SK-N-SH (cell line): ENCODE measurements around the gene ETV6.

Experiments used
- FOXJ3 ChIP-seq: sonication (generic); formaldehyde crosslinking; IDR thresholded peaks from 2 replicates; pipeline ENCODE4 v1.5.1; 2020; ENCODE audit warnings: mild to moderate bottlenecking, missing genetic modification reagents
- FOXM1 ChIP-seq: IDR thresholded peaks from 2 replicates; pipeline ENCODE4 v1.4.0; 2012; ENCODE audit warnings: low read depth, mild to moderate bottlenecking
- JUND ChIP-seq: IDR thresholded peaks from 2 replicates; pipeline ENCODE4 v1.4.0; 2012
- POLR2AphosphoS5 ChIP-seq: IDR thresholded peaks from 2 replicates; pipeline ENCODE4 v1.6.1; 2012; ENCODE audit warnings: low read depth, low read length
- RFX5 ChIP-seq: IDR thresholded peaks from 2 replicates; pipeline ENCODE4 v1.6.1; 2012; ENCODE audit warnings: mild to moderate bottlenecking, improper control_type of control experiment, low read length
- RXRA ChIP-seq: IDR thresholded peaks from 2 replicates; pipeline ENCODE4 v1.4.0; 2012; ENCODE audit warnings: low read depth, mild to moderate bottlenecking, borderline replicate concordance
- SIN3A ChIP-seq: IDR thresholded peaks from 2 replicates; pipeline ENCODE4 v1.6.1; 2012; ENCODE audit warnings: low read depth, mild to moderate bottlenecking, low read length, moderate library complexity, borderline replicate concordance
- SMC3 ChIP-seq: IDR thresholded peaks from 2 replicates; pipeline ENCODE4 v1.6.1; 2012; ENCODE audit warnings: low read depth, low read length, improper control_type of control experiment
- TEAD4 ChIP-seq: IDR thresholded peaks from 2 replicates; pipeline ENCODE4 v1.4.0; 2012; ENCODE audit warnings: mild to moderate bottlenecking, borderline replicate concordance; ENCODE audit not compliant: insufficient read depth
- TF ChIP-seq, protein P1 (sequence below): fragments of 200-600 bp; sonication (generic); IDR thresholded peaks from 2 replicates; pipeline ENCODE4 v1.6.1; 2017; ENCODE audit warnings: antibody characterized with exemption, mild to moderate bottlenecking, moderate library complexity
- TF ChIP-seq, protein P2 (sequence below): IDR thresholded peaks from 2 replicates; pipeline ENCODE4 v1.4.0; 2012; ENCODE audit warnings: low read depth, borderline replicate concordance
- TF ChIP-seq, protein P3 (sequence below): IDR thresholded peaks from 2 replicates; pipeline ENCODE4; 2012
- TF ChIP-seq, protein P4 (sequence below): IDR thresholded peaks from 2 replicates; pipeline ENCODE4 v1.6.1; 2012; ENCODE audit warnings: mild to moderate bottlenecking, low read depth, low read length, moderate library complexity

DNA sequence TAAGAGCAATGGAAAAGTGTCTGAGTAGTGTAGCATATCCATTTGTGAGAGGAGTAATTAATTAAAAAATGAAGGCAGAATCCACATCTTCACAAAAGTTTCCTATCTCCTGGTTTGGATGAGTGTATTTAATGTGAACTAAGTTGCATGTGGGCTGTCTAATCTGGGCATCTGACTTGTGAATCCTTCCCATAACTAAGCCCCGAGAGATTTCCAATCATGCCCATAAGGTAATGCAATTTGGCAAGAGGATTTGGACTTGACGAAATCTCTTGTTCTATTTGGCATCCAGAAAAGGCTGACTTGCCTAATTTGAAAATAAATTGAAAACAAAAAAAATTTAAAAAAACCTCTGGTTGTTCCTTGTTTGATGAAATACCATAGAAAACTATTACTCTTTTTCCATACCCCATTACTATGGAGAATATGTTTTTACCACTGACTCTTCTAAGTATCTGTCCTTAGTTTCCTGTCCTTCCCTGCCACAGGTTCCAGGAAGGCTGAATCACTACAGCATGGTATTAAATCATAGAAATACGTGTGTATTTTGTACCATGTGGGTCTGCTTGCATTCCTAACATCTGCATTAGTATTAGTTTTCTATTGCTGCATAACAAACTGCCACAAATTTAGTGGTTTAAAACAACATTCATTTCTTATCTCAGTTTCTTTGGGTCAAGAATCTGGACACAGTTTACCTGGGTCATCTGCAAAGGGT lies 48.4 kb downstream of the ETV6 start:
- TF ChIP-seq RXRA (no peak), SIN3A (no peak), FOXJ3 (CRISPR knock-in tag) (no peak), FOXM1 (no peak), POLR2AphosphoS5 (no peak), JUND (no peak), TEAD4 (no peak), RFX5 (no peak), SMC3 (no peak)
- TF ChIP-seq, protein P1, sequence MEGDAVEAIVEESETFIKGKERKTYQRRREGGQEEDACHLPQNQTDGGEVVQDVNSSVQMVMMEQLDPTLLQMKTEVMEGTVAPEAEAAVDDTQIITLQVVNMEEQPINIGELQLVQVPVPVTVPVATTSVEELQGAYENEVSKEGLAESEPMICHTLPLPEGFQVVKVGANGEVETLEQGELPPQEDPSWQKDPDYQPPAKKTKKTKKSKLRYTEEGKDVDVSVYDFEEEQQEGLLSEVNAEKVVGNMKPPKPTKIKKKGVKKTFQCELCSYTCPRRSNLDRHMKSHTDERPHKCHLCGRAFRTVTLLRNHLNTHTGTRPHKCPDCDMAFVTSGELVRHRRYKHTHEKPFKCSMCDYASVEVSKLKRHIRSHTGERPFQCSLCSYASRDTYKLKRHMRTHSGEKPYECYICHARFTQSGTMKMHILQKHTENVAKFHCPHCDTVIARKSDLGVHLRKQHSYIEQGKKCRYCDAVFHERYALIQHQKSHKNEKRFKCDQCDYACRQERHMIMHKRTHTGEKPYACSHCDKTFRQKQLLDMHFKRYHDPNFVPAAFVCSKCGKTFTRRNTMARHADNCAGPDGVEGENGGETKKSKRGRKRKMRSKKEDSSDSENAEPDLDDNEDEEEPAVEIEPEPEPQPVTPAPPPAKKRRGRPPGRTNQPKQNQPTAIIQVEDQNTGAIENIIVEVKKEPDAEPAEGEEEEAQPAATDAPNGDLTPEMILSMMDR, result no peak
- TF ChIP-seq, protein P2, sequence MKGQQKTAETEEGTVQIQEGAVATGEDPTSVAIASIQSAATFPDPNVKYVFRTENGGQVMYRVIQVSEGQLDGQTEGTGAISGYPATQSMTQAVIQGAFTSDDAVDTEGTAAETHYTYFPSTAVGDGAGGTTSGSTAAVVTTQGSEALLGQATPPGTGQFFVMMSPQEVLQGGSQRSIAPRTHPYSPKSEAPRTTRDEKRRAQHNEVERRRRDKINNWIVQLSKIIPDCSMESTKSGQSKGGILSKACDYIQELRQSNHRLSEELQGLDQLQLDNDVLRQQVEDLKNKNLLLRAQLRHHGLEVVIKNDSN, result peak; percentile 25; the same call in 1 of the 2 replicates
- TF ChIP-seq, protein P3, sequence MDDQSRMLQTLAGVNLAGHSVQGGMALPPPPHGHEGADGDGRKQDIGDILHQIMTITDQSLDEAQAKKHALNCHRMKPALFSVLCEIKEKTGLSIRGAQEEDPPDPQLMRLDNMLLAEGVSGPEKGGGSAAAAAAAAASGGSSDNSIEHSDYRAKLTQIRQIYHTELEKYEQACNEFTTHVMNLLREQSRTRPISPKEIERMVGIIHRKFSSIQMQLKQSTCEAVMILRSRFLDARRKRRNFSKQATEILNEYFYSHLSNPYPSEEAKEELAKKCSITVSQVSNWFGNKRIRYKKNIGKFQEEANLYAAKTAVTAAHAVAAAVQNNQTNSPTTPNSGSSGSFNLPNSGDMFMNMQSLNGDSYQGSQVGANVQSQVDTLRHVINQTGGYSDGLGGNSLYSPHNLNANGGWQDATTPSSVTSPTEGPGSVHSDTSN, result no peak
- TF ChIP-seq, protein P4, sequence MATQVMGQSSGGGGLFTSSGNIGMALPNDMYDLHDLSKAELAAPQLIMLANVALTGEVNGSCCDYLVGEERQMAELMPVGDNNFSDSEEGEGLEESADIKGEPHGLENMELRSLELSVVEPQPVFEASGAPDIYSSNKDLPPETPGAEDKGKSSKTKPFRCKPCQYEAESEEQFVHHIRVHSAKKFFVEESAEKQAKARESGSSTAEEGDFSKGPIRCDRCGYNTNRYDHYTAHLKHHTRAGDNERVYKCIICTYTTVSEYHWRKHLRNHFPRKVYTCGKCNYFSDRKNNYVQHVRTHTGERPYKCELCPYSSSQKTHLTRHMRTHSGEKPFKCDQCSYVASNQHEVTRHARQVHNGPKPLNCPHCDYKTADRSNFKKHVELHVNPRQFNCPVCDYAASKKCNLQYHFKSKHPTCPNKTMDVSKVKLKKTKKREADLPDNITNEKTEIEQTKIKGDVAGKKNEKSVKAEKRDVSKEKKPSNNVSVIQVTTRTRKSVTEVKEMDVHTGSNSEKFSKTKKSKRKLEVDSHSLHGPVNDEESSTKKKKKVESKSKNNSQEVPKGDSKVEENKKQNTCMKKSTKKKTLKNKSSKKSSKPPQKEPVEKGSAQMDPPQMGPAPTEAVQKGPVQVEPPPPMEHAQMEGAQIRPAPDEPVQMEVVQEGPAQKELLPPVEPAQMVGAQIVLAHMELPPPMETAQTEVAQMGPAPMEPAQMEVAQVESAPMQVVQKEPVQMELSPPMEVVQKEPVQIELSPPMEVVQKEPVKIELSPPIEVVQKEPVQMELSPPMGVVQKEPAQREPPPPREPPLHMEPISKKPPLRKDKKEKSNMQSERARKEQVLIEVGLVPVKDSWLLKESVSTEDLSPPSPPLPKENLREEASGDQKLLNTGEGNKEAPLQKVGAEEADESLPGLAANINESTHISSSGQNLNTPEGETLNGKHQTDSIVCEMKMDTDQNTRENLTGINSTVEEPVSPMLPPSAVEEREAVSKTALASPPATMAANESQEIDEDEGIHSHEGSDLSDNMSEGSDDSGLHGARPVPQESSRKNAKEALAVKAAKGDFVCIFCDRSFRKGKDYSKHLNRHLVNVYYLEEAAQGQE, result no peak
